Gastroesophageal sphincter (tissue), 4 donors: ENCODE results near the gene SIPA1L2. TPM values are rescaled to one million over a fixed set of nuclear protein-coding genes. Genes with fewer than 3 reads are reported as not detected.

Source experiments
- ATAC-seq: fragments of 150-250 bp; one replicate; pipeline ENCODE4 v1.9.1; 2016; ENCODE audit warnings: mild to moderate bottlenecking, moderate library complexity
- H3K27ac ChIP-seq, 4 donors: fragments of 200-600 bp; sonication (generic) in 3 of 4; 1 replicate in 3 of 4; 2 replicates in 1 of 4; pipeline ENCODE4 v1.5.1; 2016 to 2019
- H3K27me3 ChIP-seq: fragments of 200-600 bp; sonication (generic); one replicate; pipeline ENCODE4 v1.5.1; 2019
- H3K36me3 ChIP-seq, 2 donors: fragments of 200-600 bp; sonication (generic); one replicate each; pipeline ENCODE4 v1.5.1; 2019; ENCODE audit warnings: control low read depth in 1 of 2
- H3K4me1 ChIP-seq, 3 donors: fragments of 200-600 bp; sonication (generic); 1 replicate in 2 of 3; 2 replicates in 1 of 3; pipeline ENCODE4 v1.5.1; 2016 to 2019; ENCODE audit warnings: control low read depth in 2 of 3
- H3K4me3 ChIP-seq, 2 donors: fragments of 200-600 bp; sonication (generic); one replicate each; pipeline ENCODE4 v1.5.1; 2019; ENCODE audit warnings: mild to moderate bottlenecking in 1 of 2, moderate library complexity in 1 of 2
- H3K9me3 ChIP-seq, 3 donors: fragments of 200-600 bp; sonication (generic); one replicate each; pipeline ENCODE4 v1.5.1; 2017 to 2019; ENCODE audit warnings: control low read depth in 2 of 3
- CTCF ChIP-seq, 4 experiments: fragments of 200-600 bp in 2 of 4; fragments of 450-650 bp in 2 of 4; sonication (generic) in 1 of 4; IDR thresholded peaks; one replicate each; pipeline ENCODE4 v1.5.1; 2017 to 2019; ENCODE audit warnings: antibody characterized with exemption in 4 of 4, mild to moderate bottlenecking in 2 of 4, moderate library complexity in 2 of 4
- EP300 ChIP-seq: sonication (generic); formaldehyde crosslinking; IDR thresholded peaks from one replicate; pipeline ENCODE4 v1.6.1; 2017; ENCODE audit warnings: antibody characterized with exemption, mild to moderate bottlenecking
- POLR2A ChIP-seq, 2 donors: fragments of 450-650 bp; IDR thresholded peaks; one replicate each; pipeline ENCODE4 v1.6.1; 2017; ENCODE audit warnings: antibody characterized with exemption in 2 of 2, mild to moderate bottlenecking in 2 of 2, moderate library complexity in 1 of 2
- POLR2AphosphoS5 ChIP-seq: sonication (generic); formaldehyde crosslinking; IDR thresholded peaks from one replicate; pipeline ENCODE4 v1.6.1; 2017; ENCODE audit warnings: antibody characterized with exemption
- WGBS, 2 donors: methylation state at CpG; one replicate each; pipeline ENCODE4 v1.1.5; 2018; ENCODE audit warnings: low coverage in 1 of 2; 5-methylcytosine and 5-hydroxymethylcytosine counted together
- total RNA-seq, 4 donors: library from RNA; depleted of rRNA; stranded (reverse); fragments of >200 nt; gene quantifications; one replicate each; pipeline ENCODE4 v1.1.0, GENCODE V29; 2016

Gene SIPA1L2
- total RNA-seq, 4 donors from 2014 or later: 29.5 to 65.2 (median 32.6) TPM

- peak overlapping the region; percentile 62 to 96 for H3K4me3 ChIP-seq
- WGBS, 2 donors: 0% methylated on average over 4 of the region's 96 CpGs
- H3K36me3 ChIP-seq: no peaks in the 10 kb centered on the region
- peak overlapping the region; percentile 2 to 98 (median 95) for H3K27ac ChIP-seq
- no peaks in the 10 kb centered on the region for H3K27me3 ChIP-seq
- peaks cover 0 to 52% (median 8%) of the 10 kb centered on the region in 3 donors for H3K4me1 ChIP-seq
- ATAC-seq: no peak
- TF ChIP-seq CTCF (IDR thresholded peaks at IDR 0.05) (peak in 2 of 4 experiments; percentile 22 to 24), EP300 (no peak)
- H3K9me3 ChIP-seq: no peaks in the 10 kb centered on the region
These were observed 485 bp downstream of the SIPA1L2 start for GRCh38 chr1:232629250-232630046.

- peak overlapping the region; percentile 62 to 96 for H3K4me3 ChIP-seq
- no peaks in the 10 kb centered on the region for H3K9me3 ChIP-seq
- no peaks in the 10 kb centered on the region for H3K27me3 ChIP-seq
- 13 to 20% methylated on average over 10 to 12 of the region's 13 CpGs for WGBS, 2 donors
- H3K36me3 ChIP-seq: no peaks in the 10 kb centered on the region
- peak overlapping the region in 3 of 4 donors; percentile 95 to 98 (median 95) for H3K27ac ChIP-seq
- no peak for ATAC-seq
- peaks cover 0 to 55% (median 8%) of the 10 kb centered on the region in 3 donors for H3K4me1 ChIP-seq
- no peak for TF ChIP-seq EP300
- peak; percentile 15 to 52 (median 49) for TF ChIP-seq CTCF (IDR thresholded peaks at IDR 0.05)
These were observed 1.3 kb downstream of the SIPA1L2 start for GRCh38 chr1:232628335-232629249.

GRCh38 chr1:232627645-232628334, 2.1 kb downstream of the SIPA1L2 start:
- peak overlapping the region in 3 of 4 donors; percentile 25 to 98 (median 33) for H3K27ac ChIP-seq
- H3K4me1 ChIP-seq: peaks cover 0 to 55% (median 8%) of the 10 kb centered on the region in 3 donors
- no peaks in the 10 kb centered on the region for H3K36me3 ChIP-seq
- H3K9me3 ChIP-seq: no peaks in the 10 kb centered on the region
- WGBS, 2 donors: 4 to 43% methylated on average over 2 to 4 of the region's 4 CpGs
- no peaks in the 10 kb centered on the region for H3K27me3 ChIP-seq
- ATAC-seq: no peak
- no peak for TF ChIP-seq POLR2AphosphoS5
- peak in 3 of 4 experiments; percentile 4 to 41 (median 35) for TF ChIP-seq CTCF (IDR thresholded peaks at IDR 0.05)
- peak overlapping the region in 1 of 2 donors; percentile 96 for H3K4me3 ChIP-seq

GRCh38 chr1:232627171-232627570, 2.8 kb downstream of the SIPA1L2 start:
- WGBS, 2 donors: 73 to 89% methylated on average over 4 of the region's 4 CpGs
- Histone ChIP-seq H3K36me3 (no peaks in the 10 kb centered on the region), H3K4me3 (peak overlapping the region in 1 of 2 donors; percentile 96), H3K27ac (peak overlapping the region in 1 of 4 donors; percentile 98), H3K4me1 (peaks cover 0 to 59% (median 8%) of the 10 kb centered on the region in 3 donors), H3K27me3 (no peaks in the 10 kb centered on the region), H3K9me3 (no peaks in the 10 kb centered on the region)
- no peak for ATAC-seq
- no peak for TF ChIP-seq CTCF (IDR thresholded peaks at IDR 0.05)
- TF ChIP-seq EP300: no peak
- TF ChIP-seq POLR2AphosphoS5: no peak
- TF ChIP-seq POLR2A (IDR thresholded peaks at IDR 0.05): no peak
